H9 (cell line): ENCODE data around the gene DEAF1. TPM values are rescaled to one million over a fixed set of nuclear protein-coding genes. Genes with fewer than 3 reads are reported as not detected.

Source experiments
- DNase-seq: peaks from one replicate; pipeline ENCODE4 v3.0.0-alpha.2; 2017
- H2AFZ ChIP-seq: one replicate; pipeline ENCODE4 v1.6.1; 2013; ENCODE audit warnings: mild to moderate bottlenecking, low read length, control low read depth, moderate library complexity
- H2AK5ac ChIP-seq: 2 replicates; pipeline ENCODE4 v1.6.1; 2013; ENCODE audit warnings: low read length, control low read depth, mixed read lengths; ENCODE audit not compliant: insufficient read length
- H2BK120ac ChIP-seq: one replicate; pipeline ENCODE4 v1.6.1; 2013; ENCODE audit warnings: low read depth, mild to moderate bottlenecking, low read length, control low read depth, inconsistent platforms; ENCODE audit not compliant: poor library complexity, severe bottlenecking
- H2BK12ac ChIP-seq: 2 replicates; pipeline ENCODE4 v1.6.1; 2013; ENCODE audit warnings: low read length, control low read depth, mixed read lengths, low read depth; ENCODE audit not compliant: insufficient read length
- H2BK15ac ChIP-seq: 2 replicates; pipeline ENCODE4 v1.6.1; 2013; ENCODE audit warnings: low read depth, low read length, control low read depth
- H2BK20ac ChIP-seq: one replicate; pipeline ENCODE4 v1.6.1; 2013; ENCODE audit warnings: low read depth, mild to moderate bottlenecking, low read length, control low read depth, inconsistent platforms; ENCODE audit not compliant: poor library complexity, severe bottlenecking
- H2BK5ac ChIP-seq: 2 replicates; pipeline ENCODE4 v1.6.1; 2013; ENCODE audit warnings: low read length, control low read depth, mixed read lengths; ENCODE audit not compliant: insufficient read length
- H3K14ac ChIP-seq: 2 replicates; pipeline ENCODE4 v1.6.1; 2013; ENCODE audit warnings: low read length, control low read depth; ENCODE audit not compliant: insufficient read depth
- H3K18ac ChIP-seq: 2 replicates; pipeline ENCODE4 v1.6.1; 2013; ENCODE audit warnings: low read depth, mild to moderate bottlenecking, mixed read lengths, low read length, control low read depth; ENCODE audit not compliant: insufficient read length
- H3K23ac ChIP-seq: 2 replicates; pipeline ENCODE4 v1.6.1; 2013; ENCODE audit warnings: low read length, control low read depth, mixed read lengths, low read depth; ENCODE audit not compliant: insufficient read length
- H3K23me2 ChIP-seq: 2 replicates; pipeline ENCODE4 v1.6.1; 2013; ENCODE audit warnings: low read depth, mild to moderate bottlenecking, mixed read lengths, low read length, control low read depth; ENCODE audit not compliant: insufficient read length, poor library complexity, severe bottlenecking
- H3K27ac ChIP-seq: 2 replicates; pipeline ENCODE4 v1.5.1; 2013; ENCODE audit warnings: low read length, control low read depth, mixed read lengths, low read depth; ENCODE audit not compliant: insufficient read length
- H3K27me3 ChIP-seq: 2 replicates; pipeline ENCODE4 v1.6.1; 2013; ENCODE audit warnings: low read length, control low read depth, inconsistent platforms; ENCODE audit not compliant: insufficient read depth
- H3K4ac ChIP-seq: 2 replicates; pipeline ENCODE4 v1.6.1; 2013; ENCODE audit warnings: low read depth, mild to moderate bottlenecking, control low read depth, inconsistent platforms, low read length, moderate library complexity
- H3K4me1 ChIP-seq: 2 replicates; pipeline ENCODE4 v1.6.1; 2013; ENCODE audit warnings: low read length, control low read depth, inconsistent platforms; ENCODE audit not compliant: insufficient read depth
- H3K4me2 ChIP-seq: 2 replicates; pipeline ENCODE4 v1.6.1; 2013; ENCODE audit warnings: low read length, control low read depth, mixed read lengths; ENCODE audit not compliant: insufficient read length, insufficient read depth
- H3K56ac ChIP-seq: 2 replicates; pipeline ENCODE4 v1.6.1; 2013; ENCODE audit warnings: low read depth, mild to moderate bottlenecking, mixed read lengths, low read length, control low read depth; ENCODE audit not compliant: insufficient read length
- H3K79me1 ChIP-seq: 2 replicates; pipeline ENCODE4 v1.6.1; 2013; ENCODE audit warnings: low read depth, mild to moderate bottlenecking, moderate library complexity, low read length, control low read depth, inconsistent platforms; ENCODE audit not compliant: insufficient read depth, poor library complexity, severe bottlenecking
- H3K79me2 ChIP-seq: 2 replicates; pipeline ENCODE4 v1.6.1; 2013; ENCODE audit warnings: low read length, control low read depth, inconsistent platforms; ENCODE audit not compliant: insufficient read depth
- H3K9ac ChIP-seq: 2 replicates; pipeline ENCODE4 v1.6.1; 2013; ENCODE audit warnings: low read length, control low read depth, mixed read lengths; ENCODE audit not compliant: insufficient read length; ENCODE audit errors: extremely low read depth
- H3K9me3 ChIP-seq: one replicate; pipeline ENCODE4 v1.6.1; 2013; ENCODE audit warnings: low read depth, low read length, inconsistent platforms; ENCODE audit not compliant: control insufficient read depth
- H3T11ph ChIP-seq: one replicate; pipeline ENCODE4 v1.6.1; 2013; ENCODE audit warnings: mild to moderate bottlenecking, low read length, control low read depth, inconsistent platforms
- H4K20me1 ChIP-seq: one replicate; pipeline ENCODE4 v1.6.1; 2013; ENCODE audit not compliant: control insufficient read depth, insufficient read length, insufficient read depth
- H4K5ac ChIP-seq: 2 replicates; pipeline ENCODE4 v1.6.1; 2013; ENCODE audit warnings: low read depth, mild to moderate bottlenecking, mixed read lengths, low read length, control low read depth; ENCODE audit not compliant: insufficient read length
- H4K8ac ChIP-seq: replicated peaks from 2 replicates; pipeline ENCODE4 v1.6.1; 2013; ENCODE audit warnings: low read length, control low read depth, mixed read lengths, low read depth; ENCODE audit not compliant: insufficient read length
- H4K91ac ChIP-seq: 2 replicates; pipeline ENCODE4 v1.6.1; 2013; ENCODE audit warnings: low read depth, mild to moderate bottlenecking, moderate library complexity, mixed read lengths, low read length, control low read depth; ENCODE audit not compliant: insufficient read length
- H3K27ac Mint-ChIP-seq, 3 experiments: 2 replicates in 2 of 3; 3 replicates in 1 of 3; pipeline ENCODE4 v1.8.0; 2020 to 2021; ENCODE audit warnings: mixed read lengths in 3 of 3, mild to moderate bottlenecking in 1 of 3, moderate library complexity in 1 of 3
- H3K27me3 Mint-ChIP-seq: 2 replicates; pipeline ENCODE4 v1.8.0; 2021; ENCODE audit warnings: low read depth, mild to moderate bottlenecking, moderate library complexity, mixed read lengths
- H3K36me3 Mint-ChIP-seq, 3 experiments: 2 replicates in 2 of 3; 3 replicates in 1 of 3; pipeline ENCODE4 v1.8.0; 2020 to 2021; ENCODE audit warnings: low read depth in 3 of 3, mixed read lengths in 3 of 3; ENCODE audit not compliant: insufficient read depth in 1 of 3
- H3K4me1 Mint-ChIP-seq, 2 experiments: 2 replicates each; pipeline ENCODE4 v1.8.0; 2020; ENCODE audit warnings: mixed read lengths in 2 of 2
- H3K4me3 Mint-ChIP-seq, 2 experiments: 2 replicates in 1 of 2; 3 replicates in 1 of 2; pipeline ENCODE4 v1.8.0; 2020 to 2021; ENCODE audit warnings: mild to moderate bottlenecking in 2 of 2, mixed read lengths in 2 of 2, moderate library complexity in 1 of 2
- H3K9me3 Mint-ChIP-seq, 2 experiments: 2 replicates in 1 of 2; 3 replicates in 1 of 2; pipeline ENCODE4 v1.8.0; 2020; ENCODE audit warnings: mild to moderate bottlenecking in 2 of 2, mixed read lengths in 2 of 2, moderate library complexity in 1 of 2
- CTCF ChIP-seq: fragments of 200-600 bp; sonication (generic); conservative IDR thresholded peaks from 3 replicates; pipeline ENCODE4 v1.8.0; 2021; ENCODE audit warnings: antibody characterized with exemption, mild to moderate bottlenecking
- WGBS: extraction: QIAGEN DNeasy Blood & Tissue Kit; methylation state at CpG from one replicate; pipeline ENCODE4 v1.1.7; 2013; ENCODE audit warnings: missing lambda C conversion rate, low lambda C conversion rate, mixed read lengths; ENCODE audit not compliant: insufficient read length; ENCODE audit errors: extremely low coverage; 5-methylcytosine and 5-hydroxymethylcytosine counted together
- total RNA-seq: library from RNA; stranded (reverse); gene quantifications from 2 replicates; pipeline ENCODE4 v1.2.1, GENCODE V29; 2021

Gene DEAF1
- total RNA-seq, 1 experiment from 2014 or later: 67.3 TPM

DNA sequence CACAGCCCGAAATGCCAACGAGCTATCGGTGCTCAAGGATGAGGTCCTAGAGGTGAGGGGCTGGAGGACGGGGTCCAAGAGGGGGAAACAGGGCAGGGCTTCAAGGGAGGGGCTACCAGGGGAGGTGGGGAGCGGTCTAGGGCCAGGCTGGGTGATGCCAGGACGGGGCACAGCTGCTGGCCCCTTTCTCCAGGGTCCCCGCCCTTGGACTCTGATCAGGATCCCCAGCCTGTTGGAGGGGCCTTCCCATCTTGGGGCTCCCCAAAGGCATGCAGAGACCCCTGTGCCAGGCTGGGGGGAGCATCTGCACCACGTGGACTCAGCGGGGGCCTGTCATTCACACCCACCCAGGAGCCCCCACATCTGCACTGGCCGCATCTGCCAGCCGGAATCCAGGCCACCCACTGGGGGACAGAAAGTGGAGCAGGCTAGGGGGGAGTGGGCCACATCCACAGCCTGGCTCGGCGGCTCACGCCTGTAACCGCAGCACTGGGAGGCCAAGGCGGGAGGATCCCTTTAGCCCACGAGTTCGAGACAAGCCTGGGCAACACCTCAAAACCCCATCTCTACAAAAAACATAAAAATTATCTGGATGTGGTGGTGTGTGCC lies 29.9 kb upstream of the DEAF1 start:
- Histone ChIP-seq H3K14ac (no peak overlapping the region), H3K9ac (no peak overlapping the region), H2BK120ac (no peak overlapping the region), H3K9me3 (no peaks in the 10 kb centered on the region), H3K56ac (no peak overlapping the region), H3K18ac (no peak overlapping the region), H2AK5ac (no peak overlapping the region), H3K4me2 (no peak overlapping the region), H3K27me3 (no peaks in the 10 kb centered on the region), H2BK5ac (no peak overlapping the region), H2BK20ac (no peak overlapping the region), H3K23ac (no peak overlapping the region), H2AFZ (no peak overlapping the region), H3K79me1 (no peaks in the 10 kb centered on the region), H4K8ac (no peak overlapping the region), H3K4ac (no peak overlapping the region), H3K27ac (no peak overlapping the region), H3K79me2 (no peaks in the 10 kb centered on the region), H4K5ac (no peak overlapping the region), H3T11ph (no peak overlapping the region), H3K23me2 (peaks cover 7% of the 10 kb centered on the region), H2BK15ac (no peak overlapping the region), H2BK12ac (no peak overlapping the region), H4K91ac (no peak overlapping the region), H4K20me1 (no peaks in the 10 kb centered on the region), H3K4me1 (no peaks in the 10 kb centered on the region)
- WGBS: no CpG with 5 or more reads among the region's 18 CpGs
- DNase-seq: no peak
- Mint-ChIP-seq H3K36me3 (peaks cover 0 to 8% (median 0%) of the 10 kb centered on the region in 3 experiments; a peak in 3 of 7 replicates), H3K9me3 (no peaks in the 10 kb centered on the region), H3K4me3 (peak overlapping the region; percentile 61 to 72), H3K4me1 (peaks cover 5 to 22% of the 10 kb centered on the region in 2 experiments; a peak in 3 of 4 replicates), H3K27ac (no peak overlapping the region), H3K27me3 (no peaks in the 10 kb centered on the region)
- TF ChIP-seq CTCF: no peak
